Activated CD8-positive, alpha-beta memory T cell treated with anti-CD3 and anti-CD28 coated beads, Interleukin-2, amount 50 U/mL, for 24 hours (primary cell): ENCODE results near the gene EBF3.

Experiments
- DNase-seq: peaks from one replicate; pipeline ENCODE4 v3.0.0-alpha.2; 2020; ENCODE audit errors: extremely low read depth

The EBF3 gene

GRCh38 chr10:129959544-129960480 lies 4.3 kb downstream of the EBF3 start:
- DNase-seq: no peak

DNA sequence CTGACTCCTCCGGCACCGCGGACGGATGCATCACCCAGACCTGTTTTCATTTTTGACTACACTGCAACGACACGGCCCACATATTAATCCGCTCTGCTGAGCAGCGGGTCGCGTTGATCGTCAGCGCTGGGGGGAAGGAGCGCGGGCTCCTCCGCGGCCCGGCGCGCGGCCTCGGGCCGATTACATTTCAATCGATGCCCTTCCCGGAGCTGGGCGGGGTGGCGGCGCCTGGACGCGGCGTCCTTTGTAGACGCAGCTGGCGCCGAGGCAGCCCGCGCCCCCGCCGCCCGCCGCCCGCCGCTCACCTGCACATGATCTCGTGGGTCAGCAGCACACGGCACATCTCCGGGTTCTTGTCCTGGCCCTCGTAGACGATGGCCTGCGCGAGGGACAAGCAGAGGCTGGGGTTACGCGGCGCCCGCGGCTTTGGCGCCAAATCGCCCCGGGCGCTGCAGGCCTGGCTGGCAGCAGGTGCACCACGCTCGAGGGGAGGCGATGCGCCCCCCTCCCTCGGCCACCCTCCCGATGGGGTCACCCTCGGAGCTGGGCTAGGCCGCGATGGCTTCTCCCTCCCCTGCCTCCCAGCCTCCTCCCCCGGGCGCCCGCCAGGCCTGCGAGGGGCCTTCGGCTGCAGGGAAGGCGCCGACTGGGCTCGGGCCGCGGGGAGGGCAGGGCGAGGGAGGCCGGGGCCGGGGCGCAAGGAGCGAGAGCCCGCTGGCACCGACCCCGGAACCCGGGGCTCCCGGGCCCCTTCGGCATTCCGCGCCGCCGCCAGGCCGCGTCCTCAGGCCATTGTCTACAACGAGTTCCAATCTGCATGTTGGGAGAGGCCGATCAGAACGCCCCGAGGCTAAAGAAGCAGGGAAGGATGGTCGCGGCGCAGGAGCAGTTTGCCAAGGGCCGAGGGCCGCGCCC lies 5.2 kb downstream of the EBF3 start:
- DNase-seq: no peak

- DNase-seq: no peak
Measured at GRCh38 chr10:129958148-129958628, 5.9 kb downstream of the EBF3 start.

DNA sequence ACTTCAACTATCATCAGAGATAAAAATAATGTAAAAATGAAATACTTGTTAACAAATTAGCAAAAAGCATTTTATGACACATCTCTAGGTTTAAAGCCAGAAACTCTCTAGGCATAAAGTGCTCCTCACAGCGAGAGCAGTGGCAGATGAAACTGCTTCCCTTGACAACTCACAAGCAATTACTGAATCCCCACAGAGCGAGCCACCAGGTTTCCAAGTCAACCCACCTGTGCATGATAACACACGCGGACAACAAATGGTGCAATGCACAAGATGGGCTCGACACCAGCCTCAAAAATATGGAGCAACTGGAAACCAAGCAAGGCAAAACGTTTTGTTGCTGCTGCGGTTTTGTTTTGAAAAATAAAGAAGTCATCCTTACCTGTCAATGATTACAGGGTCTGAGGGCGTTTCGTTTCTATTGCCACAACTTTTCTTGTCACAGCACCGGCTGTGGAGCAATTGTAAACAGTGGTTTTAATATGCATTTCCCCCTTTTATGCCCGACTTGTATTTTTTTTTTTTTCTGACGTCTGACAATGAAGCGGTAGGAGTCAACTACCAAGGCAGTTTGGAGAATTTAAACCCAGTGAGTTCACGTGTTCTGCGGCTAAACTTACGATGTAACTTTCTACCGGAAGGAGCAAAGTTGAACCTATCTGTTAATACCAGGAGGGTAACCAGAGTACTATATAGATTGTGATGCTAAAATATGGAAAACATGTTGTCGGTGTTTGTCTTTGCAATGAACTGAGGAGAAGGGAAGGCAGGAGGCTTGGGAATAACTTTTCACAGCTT lies 7.0 kb downstream of the EBF3 start:
- no peak for DNase-seq

- no peak for DNase-seq
Measured at GRCh38 chr10:129956286-129956670, 7.8 kb downstream of the EBF3 start.

- DNase-seq: no peak
Measured at GRCh38 chr10:129955601-129956285, 8.3 kb downstream of the EBF3 start.

- no peak for DNase-seq
Measured at GRCh38 chr10:129954492-129955315, 9.4 kb downstream of the EBF3 start.

GRCh38 chr10:129953119-129954051 lies 10.7 kb downstream of the EBF3 start:
- DNase-seq: no peak

DNA sequence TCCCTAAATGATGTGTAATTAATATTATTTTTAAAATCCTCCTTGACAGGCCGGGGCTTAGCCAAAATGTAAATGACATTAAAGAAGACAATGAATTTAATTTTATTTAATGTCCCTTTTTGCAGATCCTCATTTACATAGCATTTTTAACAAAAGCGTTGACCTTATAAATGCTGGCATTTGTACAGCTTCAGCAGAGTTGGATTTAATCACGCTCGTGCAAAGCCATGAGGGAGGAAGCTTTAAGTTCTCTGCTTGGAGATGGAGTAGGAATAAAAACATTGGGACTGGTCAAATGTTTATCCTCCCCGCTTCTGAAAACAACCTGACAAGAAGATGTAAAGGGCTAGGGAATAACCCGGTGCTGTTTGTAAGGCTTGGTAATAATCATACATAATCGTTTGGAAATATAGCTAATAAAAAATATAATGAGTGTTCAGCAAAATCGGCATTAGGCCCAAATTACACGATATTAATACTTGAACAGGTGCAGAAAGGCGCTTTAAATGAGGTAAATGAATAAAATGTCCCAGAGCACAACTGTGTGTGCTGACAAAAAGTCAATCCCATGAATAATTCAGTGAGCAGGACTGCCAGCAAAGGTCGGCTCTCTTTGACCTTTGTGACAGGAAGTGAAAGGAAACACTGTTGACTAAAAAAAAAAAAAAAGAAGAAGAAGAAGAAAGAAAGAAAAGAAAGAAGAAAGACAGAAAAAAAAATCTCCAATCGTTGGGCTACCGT lies 11.5 kb downstream of the EBF3 start:
- DNase-seq: no peak

- DNase-seq: no peak
Measured at GRCh38 chr10:129951970-129952265, 12.2 kb downstream of the EBF3 start.

DNA sequence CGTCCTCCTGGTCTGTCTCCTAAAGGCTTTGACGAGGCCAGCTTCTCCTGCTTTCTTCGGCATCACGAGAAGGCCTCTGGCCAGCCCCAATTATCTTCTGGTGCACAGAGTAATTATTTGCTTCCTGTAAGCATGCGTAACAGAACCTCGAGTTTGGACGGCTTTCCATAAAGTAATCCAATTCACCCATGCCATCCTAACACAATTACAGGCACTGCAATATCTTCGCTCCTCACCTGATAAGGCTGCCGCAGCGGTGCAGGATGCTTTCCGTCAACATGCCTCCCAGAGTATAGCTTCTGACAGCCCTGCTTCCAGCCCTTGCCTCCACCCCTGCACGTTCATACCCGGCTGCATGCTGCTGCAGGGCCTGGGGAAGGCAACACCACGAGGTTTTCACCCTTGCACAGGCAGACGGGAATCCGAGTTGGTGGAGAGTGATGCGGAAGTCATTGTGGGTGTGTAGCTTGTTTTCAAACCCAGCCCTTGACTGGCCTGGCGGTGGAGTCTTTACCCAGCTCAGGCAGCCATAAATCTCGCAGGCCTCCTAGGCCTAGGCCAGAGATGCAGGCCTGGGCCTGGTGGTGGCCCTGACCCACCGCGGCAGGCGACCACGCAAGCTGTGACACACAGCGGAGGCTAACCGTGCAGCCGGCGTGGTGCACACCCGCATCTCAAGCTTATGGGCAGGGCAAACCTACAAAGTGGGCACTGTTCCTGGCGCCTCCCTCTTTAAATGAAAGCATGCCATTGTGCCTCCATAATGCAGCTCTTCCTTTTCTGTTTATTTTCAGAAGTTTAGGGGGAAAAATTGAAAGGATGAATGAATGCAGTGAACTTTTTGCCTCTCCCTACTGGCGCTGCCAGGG lies 12.7 kb downstream of the EBF3 start:
- no peak for DNase-seq

- no peak for DNase-seq
Measured at GRCh38 chr10:129950676-129951075, 13.4 kb downstream of the EBF3 start.

GRCh38 chr10:129949891-129950291 lies 14.2 kb downstream of the EBF3 start:
- DNase-seq: no peak

GRCh38 chr10:129949411-129949810 lies 14.7 kb downstream of the EBF3 start:
- DNase-seq: no peak

DNA sequence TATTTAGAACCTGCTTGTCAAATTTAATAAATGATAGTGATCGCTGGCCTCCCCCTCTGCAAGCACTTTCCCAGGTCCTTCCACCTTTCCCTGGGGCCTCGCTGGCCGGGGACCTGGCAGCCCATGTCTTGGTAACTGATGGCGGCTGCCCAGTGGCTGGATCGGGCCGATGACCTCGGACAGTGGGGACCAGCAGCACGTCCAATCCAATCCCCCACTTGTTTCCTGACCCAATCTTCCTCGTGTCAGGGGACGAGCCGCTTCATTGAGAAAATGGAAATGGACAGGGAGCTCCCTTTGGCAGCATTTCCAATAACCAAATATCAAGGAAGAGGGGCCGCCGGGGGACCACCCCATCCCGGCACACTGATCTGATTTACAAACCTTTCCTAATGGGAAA lies 17.2 kb downstream of the EBF3 start:
- no peak for DNase-seq

DNA sequence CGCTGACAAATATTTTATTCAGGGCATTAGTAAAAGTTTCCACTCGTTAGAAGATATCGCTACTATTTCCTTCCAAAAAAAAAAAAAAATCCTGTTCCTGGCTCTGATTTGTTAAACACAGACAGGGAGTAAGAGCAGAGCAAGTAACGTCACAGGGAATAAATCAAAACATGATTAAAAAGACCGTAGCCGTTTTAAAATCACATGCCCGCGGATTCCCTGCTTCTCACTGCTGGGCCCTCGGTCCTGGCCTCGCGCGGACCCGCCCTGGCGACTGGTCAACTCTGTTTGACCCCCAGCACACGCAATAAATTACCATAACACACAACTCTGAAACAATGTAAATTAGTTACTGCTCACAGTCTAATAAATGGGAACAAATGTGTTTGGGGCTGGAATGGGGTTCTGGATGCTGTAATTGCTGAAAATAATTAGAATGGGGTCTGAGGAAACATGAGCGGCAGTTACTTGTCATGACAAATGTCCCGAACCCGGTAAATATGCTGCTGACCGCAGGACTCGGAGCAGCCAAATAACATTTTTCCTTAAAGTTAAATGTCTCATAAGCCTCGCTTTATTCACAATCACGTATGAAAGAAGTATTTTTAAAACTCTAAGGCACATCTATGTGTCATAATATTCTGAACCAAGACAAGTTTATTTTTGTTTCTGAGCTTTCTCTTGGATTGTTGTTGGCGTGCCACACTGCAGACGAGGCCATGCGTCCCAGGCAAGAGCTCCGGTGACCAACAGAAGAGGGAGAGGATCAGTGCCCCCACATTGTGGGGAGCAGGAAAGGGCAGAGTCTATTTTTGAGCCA lies 17.9 kb downstream of the EBF3 start:
- DNase-seq: no peak

GRCh38 chr10:129945526-129945925 lies 18.5 kb downstream of the EBF3 start:
- no peak for DNase-seq
